HG03135 (cell line): ENCODE results near the gene SLC25A21.
"Not testable (repeated sequence)": the region's sequence is repeated elsewhere in the genome, so short reads cannot be mapped to it uniquely, and the experiment has no call there.

Experiments used
- ATAC-seq: cut with Tn5 transposase; IDR thresholded peaks from one replicate; pipeline ENCODE4 v1.9.1; 2021; ENCODE audit warnings: mild to moderate bottlenecking, moderate library complexity; ENCODE audit not compliant: unreplicated experiment

SLC25A21 gene

GRCh38 chr14:36844443-36845195 lies 327.8 kb downstream of the SLC25A21 start:
- no peak for ATAC-seq

- no peak for ATAC-seq
Observed at GRCh38 chr14:36843410-36843809, 329.0 kb downstream of the SLC25A21 start.

- ATAC-seq, result no peak
Observed at GRCh38 chr14:36835128-36835527, 337.3 kb downstream of the SLC25A21 start.

- ATAC-seq, result no peak
Observed at GRCh38 chr14:36834293-36834692, 338.1 kb downstream of the SLC25A21 start.

- no peak for ATAC-seq
Observed at GRCh38 chr14:36829547-36829946, 342.9 kb downstream of the SLC25A21 start.

- ATAC-seq, result no peak
Observed at GRCh38 chr14:36827861-36828260, 344.5 kb downstream of the SLC25A21 start.

GRCh38 chr14:36826614-36827013 lies 345.8 kb downstream of the SLC25A21 start:
- no peak for ATAC-seq

- no peak for ATAC-seq
Observed at GRCh38 chr14:36824854-36825253, 347.6 kb downstream of the SLC25A21 start.

- ATAC-seq, result no peak
Observed at GRCh38 chr14:36823651-36824050, 348.8 kb downstream of the SLC25A21 start.

- ATAC-seq, result no peak
Observed at GRCh38 chr14:36822685-36823084, 349.7 kb downstream of the SLC25A21 start.

GRCh38 chr14:36820901-36821300 lies 351.5 kb downstream of the SLC25A21 start:
- ATAC-seq, result no peak

- ATAC-seq, result no peak
Observed at GRCh38 chr14:36820111-36820709, 352.2 kb downstream of the SLC25A21 start.

GRCh38 chr14:36818794-36819384 lies 353.5 kb downstream of the SLC25A21 start:
- ATAC-seq, result no peak

GRCh38 chr14:36818246-36818645 lies 354.2 kb downstream of the SLC25A21 start:
- no peak for ATAC-seq

GRCh38 chr14:36817071-36817930 lies 355.1 kb downstream of the SLC25A21 start:
- no peak for ATAC-seq

- ATAC-seq, result no peak
Observed at GRCh38 chr14:36816481-36816880, 355.9 kb downstream of the SLC25A21 start.

- not testable (repeated sequence) for ATAC-seq
Observed at GRCh38 chr14:36814783-36815182, 357.6 kb downstream of the SLC25A21 start.

GRCh38 chr14:36810209-36810608 lies 362.2 kb downstream of the SLC25A21 start:
- ATAC-seq, result no peak

GRCh38 chr14:36807727-36808126 lies 364.7 kb downstream of the SLC25A21 start:
- ATAC-seq, result no peak

- ATAC-seq, result no peak
Observed at GRCh38 chr14:36805131-36805559, 367.3 kb downstream of the SLC25A21 start.

- ATAC-seq, result no peak
Observed at GRCh38 chr14:36797634-36798033, 374.8 kb downstream of the SLC25A21 start.
